Naive B cell (primary cell): ENCODE measurements around the gene PAF1. TPM values are rescaled to one million over a fixed set of nuclear protein-coding genes. Genes with fewer than 3 reads are reported as not detected.

Experiments
- ATAC-seq, 2 donors: fragments of 150-1000 bp; cut with Tn5 transposase; 2 replicates each; pipeline ENCODE4 v1.10.0; 2021; ENCODE audit warnings: low read depth in 2 of 2, mild to moderate bottlenecking in 2 of 2, moderate library complexity in 2 of 2
- DNase-seq: peaks from one replicate; pipeline ENCODE4 v3.0.0; 2022
- H3K27ac Mint-ChIP-seq, 6 donors: one replicate each; pipeline ENCODE4 v1.8.0; 2020 to 2022; ENCODE audit warnings: mild to moderate bottlenecking in 6 of 6, mixed read lengths in 6 of 6, moderate library complexity in 5 of 6, inconsistent platforms in 2 of 6
- H3K27me3 Mint-ChIP-seq, 3 donors: one replicate each; pipeline ENCODE4 v1.8.0; 2021 to 2022; ENCODE audit warnings: mixed read lengths in 3 of 3, mild to moderate bottlenecking in 1 of 3
- H3K36me3 Mint-ChIP-seq, 2 donors: one replicate each; pipeline ENCODE4 v1.8.0; 2020 to 2022; ENCODE audit warnings: mixed read lengths in 2 of 2, inconsistent platforms in 1 of 2, mild to moderate bottlenecking in 1 of 2
- H3K4me1 Mint-ChIP-seq, 3 donors: one replicate each; pipeline ENCODE4 v1.8.0; 2020 to 2022; ENCODE audit warnings: mixed read lengths in 3 of 3, inconsistent platforms in 1 of 3, mild to moderate bottlenecking in 1 of 3, moderate library complexity in 1 of 3
- H3K4me3 Mint-ChIP-seq, 8 donors: one replicate each; pipeline ENCODE4 v1.8.0; 2020 to 2022; ENCODE audit warnings: mild to moderate bottlenecking in 8 of 8, mixed read lengths in 8 of 8, moderate library complexity in 8 of 8, inconsistent platforms in 2 of 8
- H3K9me3 Mint-ChIP-seq, 7 donors: one replicate each; pipeline ENCODE4 v1.8.0; 2020 to 2022; ENCODE audit warnings: mixed read lengths in 7 of 7, mild to moderate bottlenecking in 5 of 7, inconsistent platforms in 2 of 7, moderate library complexity in 1 of 7
- polyA plus RNA-seq, 6 donors: library from polyadenylated mRNA; unstranded; fragments of 300-500 nt; fragmentation: Illumina TruSeq; gene quantifications; one replicate each; pipeline ENCODE4 v1.2.3, GENCODE V29; 2021; ENCODE audit warnings: low read depth in 6 of 6

Gene PAF1
- polyA plus RNA-seq, 6 donors from 2014 or later = 11.6 to 62.4 (median 41.0) TPM

- DNase-seq (no peak), ATAC-seq (no peak)
- H3K9me3 Mint-ChIP-seq = peaks cover 0 to 2% (median 1%) of the 10 kb centered on the region in 7 donors
- H3K36me3 Mint-ChIP-seq = peaks cover 13 to 18% of the 10 kb centered on the region in 2 donors
- peak overlapping the region; percentile 98 to 100 (median 100) for H3K27ac Mint-ChIP-seq
- peaks cover 0 to 7% (median 0%) of the 10 kb centered on the region in 3 donors for H3K27me3 Mint-ChIP-seq
- peak overlapping the region; percentile 83 to 98 (median 97) for H3K4me3 Mint-ChIP-seq
- H3K4me1 Mint-ChIP-seq = peaks cover 54 to 81% (median 55%) of the 10 kb centered on the region in 3 donors
These were observed 16.4 kb upstream of the PAF1 start for GRCh38 chr19:39407410-39407659.

GRCh38 chr19:39406656-39407409 lies 15.9 kb upstream of the PAF1 start, which contains the start of gene ZFP36:
ZFP36 (plus strand) TSS chr19:39406847; CDS start chr19:39406905, 58 bp downstream.
- H3K27me3 Mint-ChIP-seq = peaks cover 0 to 2% (median 0%) of the 10 kb centered on the region in 3 donors
- peaks cover 0 to 1% (median 0%) of the 10 kb centered on the region in 7 donors for H3K9me3 Mint-ChIP-seq
- ATAC-seq = peak; percentile 14 to 20
- peak within 1 kb of the TSS; percentile 83 to 98 (median 97) for H3K4me3 Mint-ChIP-seq
- peaks cover 54 to 81% (median 58%) of the 10 kb centered on the region in 3 donors for H3K4me1 Mint-ChIP-seq
- H3K27ac Mint-ChIP-seq = peak within 1 kb of the TSS; percentile 98 to 100 (median 100)
- peak; percentile 85 for DNase-seq
- peaks cover 13 to 18% of the 10 kb centered on the region in 2 donors for H3K36me3 Mint-ChIP-seq

- Mint-ChIP-seq H3K27me3 (no peaks in the 10 kb centered on the region), H3K9me3 (peaks cover 0 to 2% (median 0%) of the 10 kb centered on the region in 7 donors), H3K36me3 (peaks cover 13 to 18% of the 10 kb centered on the region in 2 donors), H3K4me3 (peak overlapping the region; percentile 83 to 98 (median 97)), H3K27ac (peak overlapping the region; percentile 98 to 100 (median 100)), H3K4me1 (peaks cover 54 to 81% (median 58%) of the 10 kb centered on the region in 3 donors)
- peak; percentile 12 to 16 for ATAC-seq
- peak; percentile 91 for DNase-seq
These were observed 15.2 kb upstream of the PAF1 start for GRCh38 chr19:39405958-39406655.

GRCh38 chr19:39405261-39405957 lies 14.5 kb upstream of the PAF1 start:
- Mint-ChIP-seq H3K27me3 (no peaks in the 10 kb centered on the region), H3K9me3 (peaks cover 0 to 2% (median 0%) of the 10 kb centered on the region in 7 donors), H3K27ac (peak overlapping the region; percentile 98 to 100 (median 100)), H3K36me3 (peaks cover 13 to 18% of the 10 kb centered on the region in 2 donors), H3K4me1 (peaks cover 51 to 81% (median 58%) of the 10 kb centered on the region in 3 donors), H3K4me3 (peak overlapping the region; percentile 83 to 98 (median 97))
- ATAC-seq = no peak
- DNase-seq = no peak

GRCh38 chr19:39403331-39404312 lies 12.7 kb upstream of the PAF1 start:
- Mint-ChIP-seq H3K9me3 (peaks cover 0 to 2% (median 0%) of the 10 kb centered on the region in 7 donors), H3K4me1 (peaks cover 49 to 87% (median 68%) of the 10 kb centered on the region in 3 donors), H3K36me3 (peaks cover 9 to 12% of the 10 kb centered on the region in 2 donors), H3K27ac (peak overlapping the region; percentile 98 to 100 (median 100)), H3K27me3 (no peaks in the 10 kb centered on the region), H3K4me3 (peak overlapping the region; percentile 83 to 98 (median 96))
- DNase-seq (peak; percentile 99), ATAC-seq (peak; percentile 42 to 48)

- DNase-seq = peak; percentile 92
- peak; percentile 18 for ATAC-seq
- peak overlapping the region; percentile 83 to 98 (median 96) for H3K4me3 Mint-ChIP-seq
- no peaks in the 10 kb centered on the region for H3K27me3 Mint-ChIP-seq
- H3K27ac Mint-ChIP-seq = peak overlapping the region; percentile 98 to 100 (median 100)
- peaks cover 2 to 6% of the 10 kb centered on the region in 2 donors for H3K36me3 Mint-ChIP-seq
- peaks cover 49 to 85% (median 71%) of the 10 kb centered on the region in 3 donors for H3K4me1 Mint-ChIP-seq
- peaks cover 0 to 1% (median 0%) of the 10 kb centered on the region in 7 donors for H3K9me3 Mint-ChIP-seq
These were observed 11.7 kb upstream of the PAF1 start for GRCh38 chr19:39402346-39403300.

- H3K27me3 Mint-ChIP-seq = no peaks in the 10 kb centered on the region
These were observed 10.8 kb upstream of the PAF1 start for GRCh38 chr19:39401549-39402345.

GRCh38 chr19:39401070-39401548 lies 10.2 kb upstream of the PAF1 start:
- DNase-seq = no peak
- Mint-ChIP-seq H3K27me3 (no peaks in the 10 kb centered on the region), H3K4me1 (peaks cover 49 to 78% (median 73%) of the 10 kb centered on the region in 3 donors), H3K27ac (peak overlapping the region; percentile 98 to 100 (median 100)), H3K4me3 (peak overlapping the region; percentile 83 to 98 (median 96)), H3K36me3 (no peaks in the 10 kb centered on the region), H3K9me3 (peaks cover 0 to 1% (median 0%) of the 10 kb centered on the region in 7 donors)
- ATAC-seq = no peak

More at GRCh38 chr19:39401549-39402345, 10.8 kb upstream of the PAF1 start:
- DNase-seq (peak; percentile 72), ATAC-seq (peak; percentile 0 to 7)
- peak overlapping the region; percentile 83 to 98 (median 96) for H3K4me3 Mint-ChIP-seq
- H3K9me3 Mint-ChIP-seq = peaks cover 0 to 1% (median 0%) of the 10 kb centered on the region in 7 donors
- H3K36me3 Mint-ChIP-seq = peaks cover 0 to under 1% of the 10 kb centered on the region in 2 donors
- peak overlapping the region; percentile 98 to 100 (median 100) for H3K27ac Mint-ChIP-seq
- H3K4me1 Mint-ChIP-seq = peaks cover 53 to 82% (median 75%) of the 10 kb centered on the region in 3 donors

GRCh38 chr19:39400061-39400460 lies 9.2 kb upstream of the PAF1 start:
- no peaks in the 10 kb centered on the region for H3K36me3 Mint-ChIP-seq
- H3K4me1 Mint-ChIP-seq = peaks cover 47 to 74% (median 66%) of the 10 kb centered on the region in 3 donors
- no peak for DNase-seq
- H3K4me3 Mint-ChIP-seq = peak overlapping the region; percentile 15 to 97 (median 80)
- no peak for ATAC-seq
- peaks cover 0 to 1% (median 0%) of the 10 kb centered on the region in 7 donors for H3K9me3 Mint-ChIP-seq
- no peaks in the 10 kb centered on the region for H3K27me3 Mint-ChIP-seq
- peak overlapping the region; percentile 87 to 100 (median 99) for H3K27ac Mint-ChIP-seq

GRCh38 chr19:39399668-39400050 lies 8.8 kb upstream of the PAF1 start:
- ATAC-seq (no peak), DNase-seq (no peak)
- Mint-ChIP-seq H3K9me3 (peaks cover 0 to 1% (median 0%) of the 10 kb centered on the region in 7 donors), H3K27me3 (no peaks in the 10 kb centered on the region), H3K27ac (peak overlapping the region; percentile 87 to 100 (median 99)), H3K4me3 (peak overlapping the region; percentile 37 to 97 (median 74)), H3K36me3 (no peaks in the 10 kb centered on the region), H3K4me1 (peaks cover 47 to 73% (median 64%) of the 10 kb centered on the region in 3 donors)
